OCI-LY7 (cell line): Measurements from ENCODE around the gene ANKRD66.
"Not testable (repeated sequence)": the region's sequence is repeated elsewhere in the genome, so short reads cannot be mapped to it uniquely, and the experiment has no call there.

ENCODE experiments used
- EZH2phosphoT487 ChIP-seq: fragments of 200-600 bp; sonication (generic); IDR thresholded peaks from 2 replicates; pipeline ENCODE4 v1.6.1; 2018; ENCODE audit warnings: low read depth, borderline replicate concordance, mild to moderate bottlenecking, mixed run types, antibody characterized with exemption, low read length, moderate library complexity, mixed read lengths
- TF ChIP-seq, protein P1 (sequence below): fragments of 200-600 bp; sonication (generic); conservative IDR thresholded peaks from 2 replicates; pipeline ENCODE4 v1.5.1; 2014; ENCODE audit warnings: mild to moderate bottlenecking, antibody characterized with exemption, low read length, moderate library complexity, mixed read lengths

DNA sequence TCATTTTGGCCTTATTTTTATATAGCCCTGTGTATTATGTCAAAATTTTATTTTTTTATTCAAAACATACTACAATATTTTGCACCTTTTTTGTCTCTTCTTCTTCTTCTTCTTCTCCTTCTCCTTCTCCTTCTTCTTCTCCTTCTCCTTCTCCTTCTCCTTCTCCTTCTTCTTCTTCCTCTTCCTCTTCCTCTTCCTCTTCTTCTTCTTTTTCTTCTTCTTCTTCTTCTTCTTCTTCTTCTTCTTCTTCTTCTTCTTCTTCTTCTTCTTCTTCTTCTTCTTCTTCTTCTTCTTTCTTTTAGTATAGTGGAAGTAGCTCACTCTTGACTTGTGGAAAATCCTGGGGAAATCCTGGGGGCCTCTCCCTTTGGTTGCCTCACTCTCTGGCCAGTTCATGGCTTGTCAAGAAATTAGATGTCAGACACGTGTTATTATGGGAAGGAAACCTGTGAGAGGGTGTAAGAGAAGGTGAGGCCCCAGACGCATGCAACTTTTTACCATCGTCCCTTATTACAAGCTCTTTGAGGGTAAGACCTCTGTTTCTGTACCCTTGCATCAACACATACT, 2.5 kb upstream of the ANKRD66 start:
- TF ChIP-seq, protein P1, sequence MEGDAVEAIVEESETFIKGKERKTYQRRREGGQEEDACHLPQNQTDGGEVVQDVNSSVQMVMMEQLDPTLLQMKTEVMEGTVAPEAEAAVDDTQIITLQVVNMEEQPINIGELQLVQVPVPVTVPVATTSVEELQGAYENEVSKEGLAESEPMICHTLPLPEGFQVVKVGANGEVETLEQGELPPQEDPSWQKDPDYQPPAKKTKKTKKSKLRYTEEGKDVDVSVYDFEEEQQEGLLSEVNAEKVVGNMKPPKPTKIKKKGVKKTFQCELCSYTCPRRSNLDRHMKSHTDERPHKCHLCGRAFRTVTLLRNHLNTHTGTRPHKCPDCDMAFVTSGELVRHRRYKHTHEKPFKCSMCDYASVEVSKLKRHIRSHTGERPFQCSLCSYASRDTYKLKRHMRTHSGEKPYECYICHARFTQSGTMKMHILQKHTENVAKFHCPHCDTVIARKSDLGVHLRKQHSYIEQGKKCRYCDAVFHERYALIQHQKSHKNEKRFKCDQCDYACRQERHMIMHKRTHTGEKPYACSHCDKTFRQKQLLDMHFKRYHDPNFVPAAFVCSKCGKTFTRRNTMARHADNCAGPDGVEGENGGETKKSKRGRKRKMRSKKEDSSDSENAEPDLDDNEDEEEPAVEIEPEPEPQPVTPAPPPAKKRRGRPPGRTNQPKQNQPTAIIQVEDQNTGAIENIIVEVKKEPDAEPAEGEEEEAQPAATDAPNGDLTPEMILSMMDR = not testable (repeated sequence)
- not testable (repeated sequence) for TF ChIP-seq EZH2phosphoT487
